Activated naive CD4-positive, alpha-beta T cell treated with Interleukin-2 at 50 U/mL for 16 hours (primary cell): ENCODE results near the gene SCNN1B.

Experiments used
- DNase-seq: peaks from one replicate; pipeline ENCODE4 v3.0.0-alpha.2; 2020

SCNN1B gene

DNA sequence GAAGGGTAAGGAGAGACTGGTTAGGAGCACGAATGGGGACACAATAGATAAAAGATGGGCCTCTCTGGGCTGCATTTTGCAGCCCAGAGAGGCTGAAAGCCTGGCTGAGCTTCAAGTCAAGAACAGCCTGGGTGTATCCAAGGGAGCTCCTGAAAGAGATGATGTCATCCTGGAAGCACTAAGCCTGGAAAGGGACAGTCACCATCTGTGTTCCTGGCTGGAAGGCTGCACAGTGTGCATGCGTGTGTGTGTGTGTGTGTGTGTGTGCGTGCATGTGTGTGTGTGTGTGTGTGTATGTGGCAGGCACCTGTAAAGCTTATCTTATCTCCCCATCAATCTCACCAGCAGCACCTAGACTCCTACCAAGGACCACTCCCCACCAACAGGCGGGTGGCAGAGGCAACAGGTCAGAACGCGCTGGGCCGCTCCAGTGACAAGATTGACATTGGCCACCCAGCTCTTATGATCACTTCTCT is 106.8 kb downstream of the SCNN1B start:
- no peak for DNase-seq

DNA sequence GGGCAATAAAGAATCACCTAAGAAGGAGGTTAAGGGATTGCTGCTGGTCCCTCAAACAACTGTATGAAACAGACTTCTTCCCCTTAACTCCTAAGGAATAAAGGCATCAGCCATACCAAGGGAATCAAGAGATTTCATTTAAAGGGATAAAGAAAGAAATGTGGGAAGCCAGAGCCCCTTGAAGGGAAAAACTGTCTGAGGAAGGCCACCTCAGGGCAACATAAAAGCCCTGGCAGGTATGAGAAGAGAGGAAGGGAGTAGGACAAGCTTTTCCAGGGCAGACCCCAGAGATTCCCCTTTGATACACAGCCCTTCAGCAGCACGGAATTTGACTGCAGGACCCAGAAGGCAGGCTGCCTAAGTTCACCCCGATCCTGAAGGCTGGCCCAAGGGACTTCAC is 107.4 kb downstream of the SCNN1B start:
- DNase-seq = no peak

DNA sequence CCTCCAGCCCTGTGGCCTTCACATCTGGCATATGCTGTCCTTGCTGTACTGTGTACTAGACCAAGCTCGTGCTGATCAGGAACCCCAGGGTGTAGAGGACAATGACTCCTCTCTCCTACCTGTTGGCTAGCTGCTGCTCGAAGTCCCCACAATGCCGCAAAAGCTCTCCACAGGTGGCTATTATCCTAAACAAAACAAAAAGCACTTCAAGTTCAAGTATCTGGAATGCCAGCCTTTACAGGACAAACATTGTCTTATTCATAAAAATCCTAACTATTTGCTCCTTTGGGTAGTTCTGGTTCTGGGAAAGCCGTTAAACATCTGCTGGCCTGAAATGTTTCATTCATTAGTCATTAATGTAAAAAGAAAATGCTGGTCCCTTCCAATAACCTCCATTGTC is 108.1 kb downstream of the SCNN1B start:
- DNase-seq = no peak

DNA sequence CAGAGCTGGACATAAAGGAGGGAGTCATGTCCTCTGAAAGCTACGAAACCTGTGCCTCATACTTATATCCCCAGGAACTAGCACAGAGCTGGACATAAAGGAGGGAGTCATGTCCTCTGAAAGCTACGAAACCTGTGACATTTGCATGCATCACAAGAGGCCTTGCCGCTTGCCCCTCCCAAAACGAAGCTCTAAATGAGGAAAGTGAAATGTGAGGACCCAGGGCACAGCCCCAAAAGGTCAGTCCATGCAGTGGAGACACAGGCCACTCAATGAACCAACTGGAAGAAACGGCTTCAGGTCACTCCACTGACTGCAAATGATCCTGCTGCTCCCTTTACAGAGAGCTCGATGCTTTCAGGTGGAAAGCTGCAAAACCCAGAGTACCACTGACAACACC is 112.6 kb downstream of the SCNN1B start:
- no peak for DNase-seq

DNA sequence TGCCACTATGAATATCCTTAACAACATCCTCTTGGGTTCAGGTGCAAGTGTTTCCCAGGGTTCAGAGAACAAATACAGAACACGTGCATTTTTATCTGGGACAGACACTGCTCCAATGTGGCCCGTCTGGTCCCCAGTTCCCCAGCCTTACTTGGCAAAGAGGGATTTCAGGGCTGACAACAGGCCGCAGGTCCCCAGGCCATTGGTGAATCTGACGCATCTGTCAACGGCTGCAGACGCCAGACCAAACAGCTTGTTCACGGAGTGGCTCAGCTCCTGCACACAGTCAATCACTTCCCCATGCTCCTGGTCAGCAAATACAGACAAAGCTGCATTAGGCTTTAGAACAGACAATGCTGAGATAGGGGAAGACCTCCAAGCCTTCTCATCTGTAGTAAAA is 114.7 kb downstream of the SCNN1B start:
- DNase-seq = no peak

DNA sequence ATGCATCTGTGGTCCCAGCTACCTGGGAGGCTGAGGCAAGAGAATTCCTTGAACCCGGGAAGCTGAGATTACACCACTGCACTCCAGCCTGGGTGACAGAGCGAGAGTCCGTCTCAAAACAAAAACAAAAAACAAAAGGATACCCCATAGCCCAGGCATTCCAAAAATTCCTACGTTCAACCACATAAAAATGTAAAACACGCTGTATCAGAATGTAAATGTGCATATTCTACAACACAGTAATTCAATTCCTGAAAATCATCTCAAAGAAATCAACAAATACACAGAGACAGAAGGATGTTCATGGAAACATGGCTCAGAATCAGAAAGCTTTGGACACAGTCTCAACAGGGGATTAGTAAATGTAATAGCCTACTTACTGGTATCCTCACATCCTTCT is 117.9 kb downstream of the SCNN1B start:
- DNase-seq = no peak

DNA sequence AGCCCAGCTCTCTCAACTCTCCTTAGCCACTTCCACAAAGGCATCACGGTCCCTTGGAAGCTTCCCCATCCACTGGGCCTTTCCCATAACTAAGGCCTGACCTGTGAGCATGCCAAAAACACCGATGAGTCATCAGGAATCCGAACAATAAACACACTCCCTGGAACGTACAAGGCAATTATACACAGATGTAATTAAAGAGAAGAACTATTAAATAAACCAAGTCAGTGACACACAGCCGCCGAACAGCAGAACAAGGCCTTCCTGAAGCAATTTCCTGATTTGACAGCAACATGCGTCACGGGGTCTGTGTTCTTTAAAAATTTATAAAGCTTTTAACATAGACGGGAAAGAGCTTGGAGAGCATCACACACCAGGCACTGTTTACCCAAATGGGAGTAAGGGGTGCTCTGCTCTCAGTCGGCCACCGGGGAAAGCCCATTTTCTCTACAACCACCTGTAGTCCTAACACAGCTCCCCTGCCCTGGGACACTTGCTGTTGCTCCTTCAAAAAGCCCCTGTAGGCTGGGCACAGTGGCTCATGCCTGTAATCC is 121.5 kb downstream of the SCNN1B start:
- DNase-seq = no peak

DNA sequence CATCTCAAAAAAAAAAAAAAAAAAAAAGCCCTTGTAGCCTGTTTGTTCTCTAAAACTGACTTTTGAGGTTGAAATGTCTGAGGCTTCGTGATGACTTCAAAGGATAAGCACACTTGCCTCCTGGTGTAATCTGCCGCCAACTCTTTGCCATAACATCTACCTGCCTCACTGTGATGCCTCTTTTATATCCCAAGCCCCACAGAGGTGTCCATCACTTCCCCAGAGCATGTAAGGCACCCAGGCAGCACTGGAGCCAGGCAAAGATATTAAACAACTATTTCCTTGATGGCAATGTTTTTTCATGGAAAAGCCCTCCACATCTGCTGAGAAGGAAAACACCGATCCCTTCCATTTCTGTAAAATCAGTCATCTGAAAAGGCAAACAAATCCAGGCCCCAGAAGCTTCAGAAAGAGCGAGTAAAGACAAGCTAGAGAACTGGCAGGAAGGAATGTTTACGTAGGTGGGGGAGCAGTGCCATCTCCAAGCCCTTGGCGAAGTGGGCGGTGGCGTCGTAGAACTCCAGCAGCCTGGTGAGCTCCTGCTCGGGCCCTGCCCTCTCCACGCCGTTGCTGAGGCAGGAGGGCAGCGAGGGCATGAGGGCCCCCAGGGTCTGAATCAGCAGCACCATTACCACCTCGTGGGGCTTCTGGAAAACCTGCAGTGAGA is 122.3 kb downstream of the SCNN1B start:
- no peak for DNase-seq

DNA sequence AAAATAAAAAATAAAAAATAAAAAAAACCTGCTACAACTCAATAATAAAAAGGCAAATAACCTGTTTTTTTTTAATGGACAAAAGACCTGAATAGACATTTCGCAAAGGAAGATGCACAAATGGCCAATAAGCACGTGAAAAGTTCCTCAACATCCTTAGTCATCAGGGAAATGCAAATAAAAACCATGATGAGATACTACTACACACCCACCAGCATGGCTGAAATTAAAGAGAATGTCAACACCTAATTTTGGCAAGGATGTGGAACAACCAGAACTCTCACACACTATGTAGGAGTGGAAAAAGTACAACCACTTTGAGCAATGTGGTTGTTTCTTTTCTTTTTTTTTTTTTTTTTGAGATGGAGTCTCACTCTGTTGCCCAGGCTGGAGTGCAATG is 126.2 kb downstream of the SCNN1B start:
- no peak for DNase-seq
